K562 (cell line): Measurements from ENCODE around the gene FLRT1.

Experiments used
- GTF2F1 ChIP-seq: IDR thresholded peaks from 2 replicates; pipeline ENCODE4 v1.6.1; 2011; ENCODE audit warnings: low read depth, low read length, improper control_type of control experiment
- MAFF ChIP-seq: IDR thresholded peaks from 2 replicates; pipeline ENCODE4 v1.6.1; 2012; ENCODE audit warnings: low read length, improper control_type of control experiment
- MEF2A ChIP-seq: IDR thresholded peaks from 2 replicates; pipeline ENCODE4 v1.6.1; 2011; ENCODE audit warnings: low read depth, mild to moderate bottlenecking, low read length, moderate library complexity; ENCODE audit not compliant: control insufficient read depth
- POLR2AphosphoS5 ChIP-seq: IDR thresholded peaks from 2 replicates; pipeline ENCODE4 v1.6.1; 2011; ENCODE audit warnings: mild to moderate bottlenecking, low read depth, low read length, moderate library complexity; ENCODE audit not compliant: control insufficient read depth, insufficient read depth
- PTBP1 ChIP-seq: fragments of 200-400 bp; formaldehyde crosslinking; IDR thresholded peaks from 2 replicates; pipeline ENCODE4 v1.6.1; 2017; ENCODE audit warnings: low read depth, low read length
- RFX7 ChIP-seq: fragments of 250-450 bp; sonication (Bioruptor Pico); IDR thresholded peaks from 2 replicates; pipeline ENCODE4 v1.5.1; 2021; ENCODE audit warnings: mild to moderate bottlenecking
- SMC3 ChIP-seq: conservative IDR thresholded peaks from 2 replicates; pipeline ENCODE4 v1.6.1; 2011; ENCODE audit warnings: low read depth, low read length, improper control_type of control experiment; ENCODE audit not compliant: insufficient read depth
- ZNF445 ChIP-seq: fragments of 250-450 bp; sonication (Bioruptor Pico); IDR thresholded peaks from 2 replicates; pipeline ENCODE4 v1.4.0; 2020; ENCODE audit warnings: low read depth, mild to moderate bottlenecking, moderate library complexity
- TF ChIP-seq, protein P1 (sequence below): fragments of 250-450 bp; sonication (Bioruptor Pico); IDR thresholded peaks from 2 replicates; pipeline ENCODE4 v1.8.0; 2021; ENCODE audit warnings: mild to moderate bottlenecking, moderate library complexity

DNA sequence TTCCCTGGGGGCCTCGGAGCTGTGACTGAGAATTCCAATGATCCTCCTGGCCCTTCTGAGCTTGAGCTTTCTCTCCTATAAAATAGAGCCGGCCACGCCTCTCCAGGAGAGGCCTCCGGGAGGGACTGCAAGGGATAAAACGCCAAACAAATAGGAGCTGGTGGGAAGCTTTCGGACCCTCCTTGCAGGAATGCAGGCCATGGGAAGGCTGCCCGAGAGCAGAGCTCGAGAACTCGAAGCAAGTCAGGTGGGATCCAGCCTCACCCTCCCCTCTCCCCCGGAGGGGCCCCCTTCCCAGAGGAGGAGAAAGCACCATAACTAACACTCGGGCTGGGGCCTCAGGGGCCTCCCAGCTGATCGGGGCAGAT, 34.6 kb downstream of the FLRT1 start:
- TF ChIP-seq MEF2A (no peak), SMC3 (no peak), POLR2AphosphoS5 (no peak), PTBP1 (no peak), MAFF (no peak), ZNF445 (CRISPR knock-in tag) (no peak), RFX7 (CRISPR knock-in tag) (no peak), GTF2F1 (no peak)
- TF ChIP-seq, protein P1, sequence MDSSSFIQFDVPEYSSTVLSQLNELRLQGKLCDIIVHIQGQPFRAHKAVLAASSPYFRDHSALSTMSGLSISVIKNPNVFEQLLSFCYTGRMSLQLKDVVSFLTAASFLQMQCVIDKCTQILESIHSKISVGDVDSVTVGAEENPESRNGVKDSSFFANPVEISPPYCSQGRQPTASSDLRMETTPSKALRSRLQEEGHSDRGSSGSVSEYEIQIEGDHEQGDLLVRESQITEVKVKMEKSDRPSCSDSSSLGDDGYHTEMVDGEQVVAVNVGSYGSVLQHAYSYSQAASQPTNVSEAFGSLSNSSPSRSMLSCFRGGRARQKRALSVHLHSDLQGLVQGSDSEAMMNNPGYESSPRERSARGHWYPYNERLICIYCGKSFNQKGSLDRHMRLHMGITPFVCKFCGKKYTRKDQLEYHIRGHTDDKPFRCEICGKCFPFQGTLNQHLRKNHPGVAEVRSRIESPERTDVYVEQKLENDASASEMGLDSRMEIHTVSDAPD (CRISPR knock-in tag), result no peak
